NT2/D1 (cell line): ENCODE results near the gene TRIM15.
"Not testable (repeated sequence)": the region's sequence is repeated elsewhere in the genome, so short reads cannot be mapped to it uniquely, and the experiment has no call there.

Experiments used
- DNase-seq: peaks from one replicate; pipeline ENCODE4 v3.0.0-alpha.2; 2011; ENCODE audit warnings: low read depth, low spot score
- H3K27me3 ChIP-seq: 2 replicates; pipeline ENCODE4 v1.6.0; 2011; ENCODE audit warnings: mild to moderate bottlenecking; ENCODE audit not compliant: insufficient read length, insufficient read depth
- H3K36me3 ChIP-seq: 2 replicates; pipeline ENCODE4 v1.6.1; 2011; ENCODE audit warnings: mild to moderate bottlenecking, low read length, mixed read lengths; ENCODE audit not compliant: insufficient read depth, insufficient read length
- H3K4me1 ChIP-seq: 2 replicates; pipeline ENCODE4 v1.5.1; 2011; ENCODE audit not compliant: insufficient read depth, insufficient read length
- H3K4me3 ChIP-seq: 2 replicates; pipeline ENCODE4 v1.5.1; 2011; ENCODE audit warnings: low read depth; ENCODE audit not compliant: insufficient read length
- H3K9ac ChIP-seq: 2 replicates; pipeline ENCODE4 v1.6.0; 2011; ENCODE audit warnings: low read depth; ENCODE audit not compliant: insufficient read length
- H3K9me3 ChIP-seq: 2 replicates; pipeline ENCODE4 v1.5.1; 2011; ENCODE audit warnings: mild to moderate bottlenecking, low read length; ENCODE audit not compliant: insufficient read depth
- SUZ12 ChIP-seq: IDR thresholded peaks from 2 replicates; pipeline ENCODE4 v1.6.1; 2011; ENCODE audit not compliant: insufficient read length, insufficient read depth; ENCODE audit errors: extremely low read depth
- YY1 ChIP-seq: IDR thresholded peaks from 2 replicates; pipeline ENCODE4 v1.6.1; 2011; ENCODE audit not compliant: insufficient read length, insufficient read depth
- ZNF274 ChIP-seq: IDR thresholded peaks from 2 replicates; pipeline ENCODE4 v1.6.1; 2011; ENCODE audit warnings: mild to moderate bottlenecking, low read depth, low read length

TRIM15 gene

GRCh38 chr6:30163090-30163917 lies at the start of gene TRIM15:
TRIM15 (plus strand) TSS chr6:30163546; CDS start chr6:30163685, 139 bp downstream.
- TF ChIP-seq ZNF274 (no peak), SUZ12 (no peak), YY1 (no peak)
- DNase-seq = no peak
- H3K36me3 ChIP-seq = no peaks in the 10 kb centered on the region
- no peak within 1 kb of the TSS for H3K9ac ChIP-seq
- H3K4me1 ChIP-seq = peaks cover 5% of the 10 kb centered on the region
- H3K9me3 ChIP-seq = no peaks in the 10 kb centered on the region
- H3K4me3 ChIP-seq = no peak within 1 kb of the TSS
- no peaks in the 10 kb centered on the region for H3K27me3 ChIP-seq

- Histone ChIP-seq H3K36me3 (no peaks in the 10 kb centered on the region), H3K9ac (no peak overlapping the region), H3K9me3 (no peaks in the 10 kb centered on the region), H3K4me1 (no peaks in the 10 kb centered on the region), H3K27me3 (peaks cover 11% of the 10 kb centered on the region), H3K4me3 (no peak overlapping the region)
- no peak for TF ChIP-seq ZNF274
- no peak for TF ChIP-seq YY1
- TF ChIP-seq SUZ12 = no peak
- DNase-seq = no peak
Measured at GRCh38 chr6:30113841-30114240, 49.5 kb upstream of the TRIM15 start.

- H3K4me1 ChIP-seq = no peaks in the 10 kb centered on the region
- no peaks in the 10 kb centered on the region for H3K9me3 ChIP-seq
- DNase-seq = no peak
- H3K9ac ChIP-seq = no peak overlapping the region
- H3K4me3 ChIP-seq = no peak overlapping the region
- H3K27me3 ChIP-seq = peaks cover 11% of the 10 kb centered on the region
- TF ChIP-seq SUZ12 = no peak
- TF ChIP-seq ZNF274 = no peak
- no peak for TF ChIP-seq YY1
- H3K36me3 ChIP-seq = no peaks in the 10 kb centered on the region
Measured at GRCh38 chr6:30116724-30117123, 46.6 kb upstream of the TRIM15 start.

- not testable (repeated sequence) for H3K9ac ChIP-seq
Measured at GRCh38 chr6:30118691-30119090, 44.7 kb upstream of the TRIM15 start.

GRCh38 chr6:30121446-30122366 lies 41.6 kb upstream of the TRIM15 start:
- Histone ChIP-seq H3K9me3 (no peaks in the 10 kb centered on the region), H3K27me3 (peaks cover 15% of the 10 kb centered on the region), H3K4me3 (no peak overlapping the region), H3K4me1 (no peaks in the 10 kb centered on the region), H3K9ac (no peak overlapping the region), H3K36me3 (no peaks in the 10 kb centered on the region)
- TF ChIP-seq SUZ12 (no peak), ZNF274 (no peak), YY1 (no peak)
- no peak for DNase-seq

More at GRCh38 chr6:30118691-30119090, 44.7 kb upstream of the TRIM15 start:
- not testable (repeated sequence) for H3K36me3 ChIP-seq, H3K4me3 ChIP-seq, H3K27me3 ChIP-seq, H3K9me3 ChIP-seq, H3K4me1 ChIP-seq, DNase-seq

GRCh38 chr6:30122515-30122914 lies 40.8 kb upstream of the TRIM15 start:
- peaks cover 23% of the 10 kb centered on the region for H3K27me3 ChIP-seq
- DNase-seq = no peak
- H3K36me3 ChIP-seq = no peaks in the 10 kb centered on the region
- H3K9ac ChIP-seq = no peak overlapping the region
- H3K9me3 ChIP-seq = no peaks in the 10 kb centered on the region
- TF ChIP-seq YY1 (no peak), ZNF274 (no peak), SUZ12 (no peak)
- no peak overlapping the region for H3K4me3 ChIP-seq
- no peaks in the 10 kb centered on the region for H3K4me1 ChIP-seq

GRCh38 chr6:30127238-30128093 lies 35.9 kb upstream of the TRIM15 start:
- H3K9me3 ChIP-seq = no peaks in the 10 kb centered on the region
- TF ChIP-seq YY1 (no peak), SUZ12 (no peak), ZNF274 (no peak)
- H3K36me3 ChIP-seq = no peaks in the 10 kb centered on the region
- H3K4me3 ChIP-seq = peak overlapping the region; percentile 43
- DNase-seq = no peak
- peak overlapping the region; percentile 56 for H3K9ac ChIP-seq
- no peaks in the 10 kb centered on the region for H3K4me1 ChIP-seq
- peaks cover 57% of the 10 kb centered on the region for H3K27me3 ChIP-seq
